GM21390 (cell line): Measurements from ENCODE around the gene GNG3.

ENCODE experiments used
- ATAC-seq: cut with Tn5 transposase; IDR thresholded peaks from one replicate; pipeline ENCODE4 v1.9.1; 2021; ENCODE audit not compliant: unreplicated experiment

GNG3 gene

DNA sequence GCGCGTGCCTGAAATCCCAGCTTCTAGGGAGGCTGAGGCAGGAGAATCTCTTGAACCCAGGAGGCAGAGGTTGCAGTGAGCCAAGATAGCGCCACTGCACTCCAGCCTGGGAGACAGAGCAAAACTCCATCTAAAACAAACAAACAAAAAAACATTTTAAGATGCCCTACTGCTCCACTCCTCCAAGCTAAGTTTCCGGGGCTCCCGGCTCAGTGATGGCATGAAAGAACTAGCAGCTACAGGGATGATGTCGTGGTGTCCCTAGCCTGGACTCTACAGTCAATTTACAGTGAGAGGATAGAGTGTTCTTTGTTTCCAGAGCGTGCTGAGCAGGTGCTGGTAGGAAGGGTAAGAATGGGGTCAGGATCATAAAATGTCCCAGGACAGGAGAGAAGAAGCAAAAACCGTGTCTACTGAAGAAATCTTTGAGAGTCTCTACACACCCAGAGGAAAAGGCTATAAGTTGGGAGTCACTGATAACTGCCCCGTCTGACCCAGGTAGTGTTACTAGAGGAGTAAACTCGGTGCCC lies 47.7 kb downstream of the GNG3 start:
- no peak for ATAC-seq

DNA sequence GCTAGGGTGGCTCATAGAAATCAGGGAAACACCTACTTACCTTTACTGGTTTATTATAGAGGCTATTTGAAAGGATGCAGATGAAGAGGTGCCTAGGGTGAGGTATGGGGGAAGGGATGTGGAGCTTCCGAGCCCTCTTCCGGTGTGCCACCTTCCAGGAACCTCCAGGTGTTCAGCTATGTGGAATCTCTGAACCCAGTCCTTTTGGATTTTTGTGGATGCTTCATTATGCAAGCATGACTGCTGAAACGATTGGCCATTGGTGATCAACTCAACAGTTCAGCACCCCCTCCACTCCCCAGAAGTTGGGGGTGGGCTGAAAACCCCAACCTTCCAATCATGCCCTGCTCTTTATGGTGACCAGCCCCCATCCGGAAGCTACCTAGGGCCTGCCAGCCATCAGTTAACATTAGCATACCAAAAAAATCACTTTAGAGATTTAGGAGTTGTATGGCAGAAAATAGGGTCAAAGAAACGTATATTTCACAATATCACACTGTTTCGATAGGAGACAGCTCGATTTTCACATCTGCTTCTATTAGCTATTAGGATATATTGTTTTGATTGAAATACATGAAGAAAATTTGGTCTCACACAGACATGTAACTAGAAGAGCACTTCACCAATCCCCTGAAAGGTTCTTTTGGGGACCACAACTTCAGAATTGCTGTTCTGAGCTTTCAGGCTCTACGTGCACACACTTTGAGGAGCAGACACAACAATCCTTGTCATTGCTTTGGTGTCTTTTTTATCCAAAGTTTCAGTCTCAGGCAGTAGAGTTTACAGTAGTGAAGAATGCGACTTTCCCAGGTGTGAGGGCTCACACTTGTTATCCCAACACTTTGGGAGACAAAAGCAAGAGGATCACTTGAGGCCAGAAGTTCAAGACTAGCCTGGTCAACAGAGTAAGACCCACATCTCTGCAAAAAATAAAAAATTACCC lies 50.6 kb downstream of the GNG3 start:
- no peak for ATAC-seq
